ENCODE results near the gene SAMD3. TPM values are rescaled to one million over a fixed set of nuclear protein-coding genes. Genes with fewer than 3 reads are reported as not detected.

Gene SAMD3
- total RNA-seq, 1 donor: 3.0 TPM

DNA sequence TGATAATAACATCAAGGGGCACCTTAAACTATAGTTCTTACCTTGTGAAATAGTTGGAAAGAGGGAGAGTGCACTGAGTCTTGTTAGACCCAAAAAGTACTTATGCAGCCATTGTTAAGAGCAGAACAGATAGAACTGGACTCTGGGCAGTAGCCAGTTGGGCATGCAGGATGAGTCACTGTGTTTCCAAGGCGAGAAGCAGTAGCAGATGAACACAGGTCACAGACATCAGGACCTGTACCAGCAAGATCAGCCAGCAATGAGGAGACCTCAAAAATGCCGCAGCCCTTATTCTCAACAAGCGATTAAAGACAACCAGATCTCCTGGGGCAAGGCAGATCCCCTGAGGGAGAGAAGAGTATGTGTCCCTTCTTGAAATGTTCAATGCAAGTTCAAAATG lies 79.0 kb downstream of the SAMD3 start:
- no peak for DNase-seq (ENCODE audit: low read depth)
- no peak overlapping the region for H3K4me3 ChIP-seq (ENCODE audit: low read depth, low read length)
- no peak for TF ChIP-seq CTCF (IDR thresholded peaks at IDR 0.05; ENCODE audit: insufficient read depth, low read depth, low read length)

- TF ChIP-seq CTCF (IDR thresholded peaks at IDR 0.05; ENCODE audit: insufficient read depth, low read depth, low read length): no peak
- H3K4me3 ChIP-seq (ENCODE audit: low read depth, low read length): no peak overlapping the region
- peak; percentile 41 for DNase-seq (ENCODE audit: low read depth)
Measured at GRCh38 chr6:130140084-130140483, 82.7 kb downstream of the SAMD3 start.

DNA sequence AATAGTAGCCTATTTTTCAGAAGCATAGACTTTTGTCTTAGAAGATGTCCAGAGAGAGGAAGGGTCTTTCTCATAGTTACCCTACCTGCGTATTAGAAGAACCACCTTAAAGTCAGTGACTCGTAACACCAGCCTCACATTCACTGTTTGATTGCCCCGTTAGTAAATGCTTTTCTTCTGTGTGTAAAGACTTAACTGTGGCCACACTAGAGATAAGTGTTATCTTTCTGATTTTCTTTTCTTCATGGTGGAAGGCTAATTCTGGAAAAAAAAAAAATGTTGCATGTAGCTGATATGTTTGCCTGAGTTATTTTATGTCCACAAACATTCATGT lies 83.9 kb downstream of the SAMD3 start:
- no peak overlapping the region for H3K4me3 ChIP-seq (ENCODE audit: low read depth, low read length)
- no peak for TF ChIP-seq CTCF (IDR thresholded peaks at IDR 0.05; ENCODE audit: insufficient read depth, low read depth, low read length)
- no peak for DNase-seq (ENCODE audit: low read depth)

GRCh38 chr6:130138116-130138908 lies 84.4 kb downstream of the SAMD3 start:
- no peak overlapping the region for H3K4me3 ChIP-seq (ENCODE audit: low read depth, low read length)
- no peak for TF ChIP-seq CTCF (IDR thresholded peaks at IDR 0.05; ENCODE audit: insufficient read depth, low read depth, low read length)
- DNase-seq (ENCODE audit: low read depth): no peak

- DNase-seq (ENCODE audit: low read depth): no peak
- H3K4me3 ChIP-seq (ENCODE audit: low read depth, low read length): no peak overlapping the region
- TF ChIP-seq CTCF (IDR thresholded peaks at IDR 0.05; ENCODE audit: insufficient read depth, low read depth, low read length): no peak
Measured at GRCh38 chr6:130136798-130137197, 86.0 kb downstream of the SAMD3 start.

GRCh38 chr6:130134582-130134981 lies 88.2 kb downstream of the SAMD3 start:
- no peak overlapping the region for H3K4me3 ChIP-seq (ENCODE audit: low read depth, low read length)
- TF ChIP-seq CTCF (IDR thresholded peaks at IDR 0.05; ENCODE audit: insufficient read depth, low read depth, low read length): no peak
- DNase-seq (ENCODE audit: low read depth): no peak

DNA sequence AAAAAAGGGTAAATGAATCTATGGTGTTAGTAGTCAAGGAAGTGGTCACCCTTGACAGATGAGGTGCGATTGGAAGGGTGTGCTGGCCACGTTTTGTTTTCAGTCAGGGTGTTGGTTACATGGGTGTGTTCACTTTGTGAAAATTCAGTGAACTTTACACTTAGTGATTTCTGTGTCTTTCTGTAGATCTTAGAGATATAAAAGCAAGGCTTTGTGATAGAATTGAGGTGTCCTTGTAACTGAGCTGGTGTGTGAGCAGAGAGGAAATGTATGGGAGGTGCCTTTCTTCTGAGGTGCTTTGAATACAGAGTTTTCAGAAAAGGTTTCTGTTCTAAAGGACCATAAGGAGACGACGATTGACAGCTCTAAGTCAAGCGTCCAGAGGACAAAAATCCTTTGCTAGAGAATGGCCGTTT lies 90.5 kb downstream of the SAMD3 start:
- DNase-seq (ENCODE audit: low read depth): no peak
- no peak overlapping the region for H3K4me3 ChIP-seq (ENCODE audit: low read depth, low read length)
- no peak for TF ChIP-seq CTCF (IDR thresholded peaks at IDR 0.05; ENCODE audit: insufficient read depth, low read depth, low read length)
